ENCODE measurements around the gene FAM228A.

DNA sequence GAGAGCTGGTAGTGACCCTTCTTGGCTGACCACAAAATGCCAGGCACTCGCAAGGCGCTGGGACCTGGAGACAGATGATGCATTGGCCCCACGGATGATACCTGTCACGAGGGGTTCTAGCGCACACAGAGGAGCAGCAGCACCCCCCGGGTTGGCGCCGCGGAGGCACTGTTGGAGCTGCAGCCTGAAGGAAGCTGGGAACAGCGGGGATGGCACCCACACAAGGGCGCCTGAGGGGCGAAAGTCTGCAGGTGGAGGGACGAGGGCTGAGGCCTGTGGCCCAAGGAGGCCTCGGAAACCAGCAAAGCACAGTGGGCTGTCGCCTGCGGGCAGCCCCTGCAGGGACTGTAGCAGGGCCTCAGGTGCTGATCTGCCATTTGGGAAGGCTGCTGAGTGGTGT lies 33.6 kb downstream of the FAM228A start:
- TF ChIP-seq, protein P1, sequence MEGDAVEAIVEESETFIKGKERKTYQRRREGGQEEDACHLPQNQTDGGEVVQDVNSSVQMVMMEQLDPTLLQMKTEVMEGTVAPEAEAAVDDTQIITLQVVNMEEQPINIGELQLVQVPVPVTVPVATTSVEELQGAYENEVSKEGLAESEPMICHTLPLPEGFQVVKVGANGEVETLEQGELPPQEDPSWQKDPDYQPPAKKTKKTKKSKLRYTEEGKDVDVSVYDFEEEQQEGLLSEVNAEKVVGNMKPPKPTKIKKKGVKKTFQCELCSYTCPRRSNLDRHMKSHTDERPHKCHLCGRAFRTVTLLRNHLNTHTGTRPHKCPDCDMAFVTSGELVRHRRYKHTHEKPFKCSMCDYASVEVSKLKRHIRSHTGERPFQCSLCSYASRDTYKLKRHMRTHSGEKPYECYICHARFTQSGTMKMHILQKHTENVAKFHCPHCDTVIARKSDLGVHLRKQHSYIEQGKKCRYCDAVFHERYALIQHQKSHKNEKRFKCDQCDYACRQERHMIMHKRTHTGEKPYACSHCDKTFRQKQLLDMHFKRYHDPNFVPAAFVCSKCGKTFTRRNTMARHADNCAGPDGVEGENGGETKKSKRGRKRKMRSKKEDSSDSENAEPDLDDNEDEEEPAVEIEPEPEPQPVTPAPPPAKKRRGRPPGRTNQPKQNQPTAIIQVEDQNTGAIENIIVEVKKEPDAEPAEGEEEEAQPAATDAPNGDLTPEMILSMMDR (conservative IDR thresholded peaks at IDR 0.05; ENCODE audit: low read depth, low read length): no peak
- TF ChIP-seq EZH2 (IDR thresholded peaks at IDR 0.05; ENCODE audit: low read length, unreplicated experiment) (no peak), EZH2phosphoT487 (IDR thresholded peaks at IDR 0.05; ENCODE audit: borderline replicate concordance, low read length) (no peak)
